H7 (cell line): ENCODE results near the gene ACY1. TPM values are rescaled to one million over a fixed set of nuclear protein-coding genes. Genes with fewer than 3 reads are reported as not detected.
A peak's percentile ranks its signal among the peaks of the same experiment; 100 is the strongest.

Source experiments
- DNase-seq: peaks from one replicate; pipeline ENCODE4 v3.0.0; 2012
- H3K27me3 ChIP-seq: 2 replicates; pipeline ENCODE4 v1.6.0; 2011; ENCODE audit warnings: mild to moderate bottlenecking, low read length; ENCODE audit not compliant: control insufficient read depth, insufficient read depth
- H3K36me3 ChIP-seq: replicated peaks from 2 replicates; pipeline ENCODE4 v1.5.1; 2011; ENCODE audit warnings: low read length; ENCODE audit not compliant: control insufficient read depth, insufficient read depth
- H3K4me3 ChIP-seq: 2 replicates; pipeline ENCODE4 v1.5.1; 2011; ENCODE audit warnings: low read depth, mild to moderate bottlenecking, control low read depth, low read length, moderate library complexity; ENCODE audit not compliant: insufficient read depth
- total RNA-seq: library from RNA; depleted of rRNA; stranded (reverse); fragments of >200 nt; shearing (Covaris generic); gene quantifications from 2 replicates; pipeline ENCODE4 v1.2.3, GENCODE V29; 2014

The ACY1 gene
- total RNA-seq, 1 experiment from 2014 or later, result 101 TPM

GRCh38 chr3:51955893-51956770 is 27.2 kb upstream of the ACY1 start:
- peaks cover 38% of the 10 kb centered on the region for H3K27me3 ChIP-seq
- H3K36me3 ChIP-seq, result no peaks in the 10 kb centered on the region
- peak overlapping the region; percentile 44 for H3K4me3 ChIP-seq
- peak; percentile 96 for DNase-seq

DNA sequence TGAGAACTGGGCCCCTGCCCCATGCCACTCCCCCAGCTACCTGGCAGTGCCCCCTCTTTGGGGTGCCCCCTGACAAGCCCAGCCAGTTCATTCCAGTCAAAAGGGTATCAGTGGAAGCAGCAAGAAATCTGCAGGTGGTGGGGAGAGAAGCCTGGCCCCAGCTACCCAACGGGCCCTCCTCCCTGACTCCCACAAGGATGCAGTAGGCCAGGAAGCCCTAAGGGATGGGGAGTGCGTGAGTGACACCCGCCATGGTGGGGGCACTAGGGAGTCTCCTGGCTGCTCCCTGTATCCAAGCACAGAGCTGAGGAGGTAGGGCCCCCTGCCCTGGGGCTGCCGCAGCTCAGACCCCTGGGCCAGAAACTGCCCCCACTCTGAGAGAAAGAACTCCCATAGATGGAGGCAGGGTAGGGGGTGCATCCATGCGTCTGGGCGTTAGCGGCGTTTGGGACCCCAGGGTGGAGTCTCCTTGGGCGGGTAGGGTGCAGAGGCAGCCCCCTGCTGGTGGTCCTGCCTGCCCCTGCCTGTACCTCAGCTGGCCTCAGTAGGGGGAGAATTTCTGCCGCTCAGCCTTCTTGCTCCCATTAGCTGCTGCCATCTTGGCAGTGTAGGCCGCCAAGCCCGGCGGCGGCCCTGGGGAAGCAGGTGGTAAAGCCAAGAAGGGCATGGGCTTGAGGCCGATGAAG is 25.7 kb upstream of the ACY1 start:
- Histone ChIP-seq H3K27me3 (peaks cover 36% of the 10 kb centered on the region), H3K36me3 (no peaks in the 10 kb centered on the region)

GRCh38 chr3:51958603-51959521 is 24.5 kb upstream of the ACY1 start:
- no peak overlapping the region for H3K4me3 ChIP-seq
- DNase-seq, result no peak
- peaks cover 32% of the 10 kb centered on the region for H3K27me3 ChIP-seq
- no peaks in the 10 kb centered on the region for H3K36me3 ChIP-seq

More for the DNA sequence above, 25.7 kb upstream of the ACY1 start:
- no peak overlapping the region for H3K4me3 ChIP-seq
- DNase-seq, result no peak

- H3K4me3 ChIP-seq, result no peak overlapping the region
- H3K36me3 ChIP-seq, result no peaks in the 10 kb centered on the region
- DNase-seq, result no peak
- peaks cover 25% of the 10 kb centered on the region for H3K27me3 ChIP-seq
Measured at GRCh38 chr3:51959651-51960050, 23.7 kb upstream of the ACY1 start.

GRCh38 chr3:51960386-51960785 is 22.9 kb upstream of the ACY1 start:
- no peak for DNase-seq
- Histone ChIP-seq H3K27me3 (peaks cover 18% of the 10 kb centered on the region), H3K36me3 (no peaks in the 10 kb centered on the region)

DNA sequence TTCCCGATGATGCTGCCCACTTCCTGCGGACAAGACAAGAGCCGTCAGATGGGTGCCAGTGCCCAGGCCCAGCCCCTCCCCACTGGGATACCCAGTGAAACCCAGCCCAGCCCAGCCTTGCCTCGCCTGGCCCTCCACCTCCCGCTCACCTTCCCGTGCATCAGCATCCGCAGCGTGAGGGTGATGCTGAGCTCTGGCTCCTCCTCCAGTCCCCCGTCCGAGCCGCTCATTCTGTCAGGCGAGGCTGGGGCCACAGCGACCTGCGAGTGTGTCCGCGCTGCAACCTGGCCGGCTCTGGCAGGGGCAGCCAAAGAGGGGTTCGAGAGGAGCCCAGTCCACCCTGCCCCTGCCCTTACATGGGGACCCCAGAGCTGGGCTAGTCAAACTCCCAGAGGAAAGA is 22.3 kb upstream of the ACY1 start:
- no peaks in the 10 kb centered on the region for H3K36me3 ChIP-seq
- DNase-seq, result no peak

More at GRCh38 chr3:51960386-51960785, 22.9 kb upstream of the ACY1 start:
- no peak overlapping the region for H3K4me3 ChIP-seq

GRCh38 chr3:51961602-51962569 is 21.4 kb upstream of the ACY1 start:
- no peaks in the 10 kb centered on the region for H3K36me3 ChIP-seq
- DNase-seq, result no peak

More for the DNA sequence above, 22.3 kb upstream of the ACY1 start:
- peaks cover 12% of the 10 kb centered on the region for H3K27me3 ChIP-seq
- H3K4me3 ChIP-seq, result no peak overlapping the region

DNA sequence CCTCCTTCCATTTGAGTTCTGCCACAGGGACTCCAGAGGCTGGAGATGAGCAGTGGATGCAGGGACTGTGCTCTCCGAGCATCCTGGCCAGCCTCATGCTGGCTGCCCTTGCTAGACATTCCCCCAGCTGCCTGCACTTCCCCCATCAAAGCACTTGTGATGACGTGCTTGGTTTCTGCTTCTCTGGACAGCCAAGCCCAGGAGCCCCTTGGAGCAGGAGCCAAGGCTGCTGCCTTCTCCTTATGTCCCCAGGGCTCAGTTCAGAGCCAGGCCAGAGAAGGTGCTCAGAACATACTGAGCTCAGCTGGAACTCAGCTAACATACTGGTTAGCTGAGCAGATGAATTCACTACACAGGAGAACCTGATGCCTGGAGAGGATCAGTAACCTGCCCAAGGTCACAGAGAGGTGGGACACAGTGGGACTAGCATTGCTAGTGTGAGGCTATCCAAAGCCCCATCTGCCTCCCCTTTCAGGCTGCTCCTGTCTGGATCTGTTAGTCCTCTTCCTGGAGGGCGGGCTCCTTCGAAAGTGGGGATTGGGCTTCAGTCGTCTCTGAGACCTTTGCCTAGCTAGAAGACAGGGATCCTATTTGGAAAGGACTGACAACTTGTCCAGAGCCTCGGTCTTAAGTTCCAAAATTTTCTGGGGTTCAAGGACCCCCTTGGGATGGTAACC is 20.3 kb upstream of the ACY1 start:
- Histone ChIP-seq H3K4me3 (no peak overlapping the region), H3K36me3 (no peaks in the 10 kb centered on the region), H3K27me3 (peaks cover 3% of the 10 kb centered on the region)
- no peak for DNase-seq

More at GRCh38 chr3:51961602-51962569, 21.4 kb upstream of the ACY1 start:
- Histone ChIP-seq H3K4me3 (no peak overlapping the region), H3K27me3 (peaks cover 6% of the 10 kb centered on the region)

DNA sequence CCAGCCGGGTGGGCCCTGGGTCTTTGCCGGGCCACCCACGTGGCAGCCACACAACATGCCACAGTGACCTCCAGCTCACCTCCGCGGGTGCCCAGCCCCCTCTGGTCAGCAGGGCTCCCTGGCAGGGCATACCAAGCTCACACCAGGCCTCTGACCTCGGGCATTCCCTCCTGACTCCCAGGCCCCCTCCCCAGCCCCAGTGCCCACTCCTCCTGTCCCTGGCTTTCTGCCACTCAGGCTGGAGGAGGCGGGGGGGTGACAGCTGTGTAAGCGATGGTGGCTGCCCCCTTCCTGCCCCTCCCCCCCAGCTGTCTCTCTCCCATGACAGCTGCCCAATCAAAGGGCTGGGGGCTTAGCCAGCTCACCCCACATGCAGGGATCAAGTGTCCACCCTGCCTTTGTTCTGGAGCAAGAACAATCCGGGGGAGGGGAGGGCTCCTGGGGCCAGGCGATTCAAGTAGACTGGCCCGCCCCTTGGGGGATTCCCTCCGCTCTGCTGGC is 19.3 kb upstream of the ACY1 start:
- H3K4me3 ChIP-seq, result no peak overlapping the region
- H3K27me3 ChIP-seq, result peaks cover 3% of the 10 kb centered on the region
- H3K36me3 ChIP-seq, result no peaks in the 10 kb centered on the region
- peak; percentile 83 for DNase-seq

DNA sequence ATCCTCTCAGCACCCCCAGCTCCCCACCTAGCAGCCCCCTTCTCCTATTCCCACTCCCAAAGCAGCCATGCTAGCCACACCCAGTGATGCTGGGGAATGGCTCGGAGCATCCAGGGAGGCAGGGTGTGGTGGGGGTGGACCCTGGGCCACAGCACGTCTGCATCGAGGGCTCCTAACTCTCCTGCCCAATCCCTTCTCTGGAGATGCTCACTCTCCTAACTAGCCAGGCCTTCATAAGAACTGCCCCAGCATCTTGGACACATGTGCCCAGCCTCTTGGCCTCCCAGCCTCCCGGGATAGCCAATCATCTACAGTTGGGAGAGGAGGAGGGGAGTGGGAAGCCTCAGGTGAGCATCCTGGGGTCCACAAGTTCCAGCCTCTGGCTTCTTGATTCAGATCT is 18.8 kb upstream of the ACY1 start:
- no peak overlapping the region for H3K4me3 ChIP-seq
- H3K36me3 ChIP-seq, result no peaks in the 10 kb centered on the region
- no peak for DNase-seq
- H3K27me3 ChIP-seq, result peaks cover 3% of the 10 kb centered on the region

GRCh38 chr3:51966016-51966415 is 17.3 kb upstream of the ACY1 start:
- Histone ChIP-seq H3K27me3 (peaks cover 3% of the 10 kb centered on the region), H3K4me3 (no peak overlapping the region), H3K36me3 (no peaks in the 10 kb centered on the region; the same call in 1 of the 2 replicates)
- no peak for DNase-seq

GRCh38 chr3:51966486-51966885 is 16.8 kb upstream of the ACY1 start:
- no peaks in the 10 kb centered on the region; the same call in 1 of the 2 replicates for H3K36me3 ChIP-seq
- peak overlapping the region; percentile 53 for H3K4me3 ChIP-seq
- DNase-seq, result no peak
- peaks cover 3% of the 10 kb centered on the region for H3K27me3 ChIP-seq

GRCh38 chr3:51966922-51967383 is 16.4 kb upstream of the ACY1 start:
- H3K36me3 ChIP-seq, result no peaks in the 10 kb centered on the region; the same call in 1 of the 2 replicates
- peak overlapping the region; percentile 53 for H3K4me3 ChIP-seq
- peaks cover 3% of the 10 kb centered on the region for H3K27me3 ChIP-seq
- no peak for DNase-seq
